ENCODE results near the gene ESPNL.
"Not testable (repeated sequence)": the region's sequence is repeated elsewhere in the genome, so short reads cannot be mapped to it uniquely, and the experiment has no call there.

The ESPNL gene

DNA sequence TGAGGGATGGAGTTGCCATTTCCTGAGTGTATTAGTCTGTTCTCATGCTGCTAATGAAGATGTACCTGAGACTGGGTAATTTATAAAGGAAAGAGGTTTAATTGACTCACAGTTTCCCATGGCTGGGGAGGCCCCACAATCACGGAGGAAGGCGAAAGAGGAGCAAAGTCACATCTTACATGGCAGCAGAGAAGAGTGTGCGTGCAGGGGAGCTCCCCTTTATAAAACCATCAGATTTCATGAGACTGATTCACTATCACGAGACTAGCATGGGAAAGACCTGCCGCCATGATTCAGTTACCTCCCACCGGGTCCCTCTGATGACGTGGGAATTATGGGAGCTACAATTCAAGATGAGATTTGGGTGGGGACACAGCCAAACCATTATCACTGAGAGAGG, 33.4 kb upstream of the ESPNL start:
- not testable (repeated sequence) for H3K4me2 ChIP-seq (ENCODE audit: low read length); H3K4me3 ChIP-seq (ENCODE audit: low read depth, low read length); H4K8ac ChIP-seq (ENCODE audit: low read depth, low read length); H2AFZ ChIP-seq (ENCODE audit: insufficient read depth, low read length, poor library complexity); H2BK120ac ChIP-seq (ENCODE audit: insufficient read depth, low read length, poor library complexity); H3K27me3 ChIP-seq (ENCODE audit: insufficient read depth, low read length); H2BK12ac ChIP-seq (ENCODE audit: low read length); H2BK5ac ChIP-seq (ENCODE audit: low read depth, low read length, poor library complexity); H4K91ac ChIP-seq (ENCODE audit: low read depth, low read length); H3K14ac ChIP-seq (ENCODE audit: low read length); H3K9me3 ChIP-seq (ENCODE audit: insufficient read depth, low read depth, low read length); DNase-seq; H4K12ac ChIP-seq (ENCODE audit: low read depth, low read length); H3K27ac ChIP-seq (ENCODE audit: low read depth, low read length); H3K4me1 ChIP-seq (ENCODE audit: control insufficient read depth in 1 of 2, insufficient read depth in 2 of 2, low read length in 2 of 2); H3K9ac ChIP-seq (ENCODE audit: low read length); H3K23ac ChIP-seq (ENCODE audit: low read length); H3K79me2 ChIP-seq (ENCODE audit: control insufficient read depth, insufficient read depth, low read length, poor library complexity); H3K79me1 ChIP-seq (ENCODE audit: low read length); H2AK5ac ChIP-seq (ENCODE audit: low read length); H3K4ac ChIP-seq (ENCODE audit: low read depth, low read length); H3K18ac ChIP-seq (ENCODE audit: low read length)
- H3K36me3 ChIP-seq (ENCODE audit: control insufficient read depth in 1 of 2, insufficient read depth in 2 of 2, low read length in 2 of 2): peaks cover 15 to 22% of the 10 kb centered on the region in 2 experiments
- WGBS (ENCODE audit: extremely low coverage, insufficient coverage, insufficient read length): no CpG with 5 or more reads among the region's 7 CpGs

DNA sequence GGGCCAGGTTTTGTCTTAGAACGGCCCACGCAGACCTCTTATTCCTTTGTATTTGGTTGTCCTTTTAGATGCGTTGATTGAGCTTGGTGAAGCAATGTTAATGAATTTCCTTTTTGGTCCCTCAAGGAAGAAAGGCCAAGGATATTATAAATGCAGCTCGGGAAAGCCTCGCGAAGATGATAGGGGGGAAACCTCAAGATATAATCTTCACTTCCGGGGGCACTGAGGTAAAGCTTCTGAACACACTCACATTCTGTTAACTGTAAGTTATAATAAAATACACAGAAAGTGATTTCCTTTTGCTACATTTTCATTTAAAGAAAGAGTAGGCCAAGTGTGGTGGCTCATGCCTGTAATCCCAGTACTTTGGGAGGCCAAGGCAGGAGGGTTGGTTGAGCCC, 32.2 kb upstream of the ESPNL start:
- Histone ChIP-seq H3K9me3 (ENCODE audit: insufficient read depth, low read depth, low read length) (peaks cover 3% of the 10 kb centered on the region), H2AFZ (ENCODE audit: insufficient read depth, low read length, poor library complexity) (no peak overlapping the region), H3K23ac (ENCODE audit: low read length) (no peak overlapping the region), H3K4me3 (ENCODE audit: low read depth, low read length) (no peak overlapping the region), H3K27me3 (ENCODE audit: insufficient read depth, low read length) (no peaks in the 10 kb centered on the region), H2BK12ac (ENCODE audit: low read length) (no peak overlapping the region), H3K4me1 (ENCODE audit: control insufficient read depth in 1 of 2, insufficient read depth in 2 of 2, low read length in 2 of 2) (no peaks in the 10 kb centered on the region), H2BK120ac (ENCODE audit: insufficient read depth, low read length, poor library complexity) (no peak overlapping the region), H2BK5ac (ENCODE audit: low read depth, low read length, poor library complexity) (no peak overlapping the region), H3K14ac (ENCODE audit: low read length) (no peak overlapping the region), H3K18ac (ENCODE audit: low read length) (no peak overlapping the region), H4K8ac (ENCODE audit: low read depth, low read length) (no peak overlapping the region), H4K12ac (ENCODE audit: low read depth, low read length) (no peak overlapping the region), H3K27ac (ENCODE audit: low read depth, low read length) (no peak overlapping the region), H3K79me2 (ENCODE audit: control insufficient read depth, insufficient read depth, low read length, poor library complexity) (no peaks in the 10 kb centered on the region), H3K79me1 (ENCODE audit: low read length) (no peaks in the 10 kb centered on the region), H3K9ac (ENCODE audit: low read length) (no peak overlapping the region), H3K36me3 (ENCODE audit: control insufficient read depth in 1 of 2, insufficient read depth in 2 of 2, low read length in 2 of 2) (peaks cover 15 to 22% of the 10 kb centered on the region in 2 experiments), H3K4me2 (ENCODE audit: low read length) (no peak overlapping the region), H2AK5ac (ENCODE audit: low read length) (no peak overlapping the region), H4K91ac (ENCODE audit: low read depth, low read length) (no peak overlapping the region), H3K4ac (ENCODE audit: low read depth, low read length) (no peak overlapping the region)
- WGBS (ENCODE audit: extremely low coverage, insufficient coverage, insufficient read length): no CpG with 5 or more reads among the region's 7 CpGs
- no peak for DNase-seq

GRCh38 chr2:238069021-238069709, 31.0 kb upstream of the ESPNL start:
- H4K12ac ChIP-seq (ENCODE audit: low read depth, low read length): no peak overlapping the region
- no peak overlapping the region for H2BK12ac ChIP-seq (ENCODE audit: low read length)
- H2BK120ac ChIP-seq (ENCODE audit: insufficient read depth, low read length, poor library complexity): no peak overlapping the region
- H3K4me3 ChIP-seq (ENCODE audit: low read depth, low read length): no peak overlapping the region
- H3K9me3 ChIP-seq (ENCODE audit: insufficient read depth, low read depth, low read length): peaks cover 3% of the 10 kb centered on the region
- no peaks in the 10 kb centered on the region for H3K27me3 ChIP-seq (ENCODE audit: insufficient read depth, low read length)
- no peak for DNase-seq
- H3K4me2 ChIP-seq (ENCODE audit: low read length): no peak overlapping the region
- no peak overlapping the region for H3K23ac ChIP-seq (ENCODE audit: low read length)
- H3K9ac ChIP-seq (ENCODE audit: low read length): no peak overlapping the region
- no peak overlapping the region for H4K91ac ChIP-seq (ENCODE audit: low read depth, low read length)
- H2BK5ac ChIP-seq (ENCODE audit: low read depth, low read length, poor library complexity): no peak overlapping the region
- H3K4ac ChIP-seq (ENCODE audit: low read depth, low read length): no peak overlapping the region
- H3K18ac ChIP-seq (ENCODE audit: low read length): no peak overlapping the region
- H3K27ac ChIP-seq (ENCODE audit: low read depth, low read length): no peak overlapping the region
- H3K79me1 ChIP-seq (ENCODE audit: low read length): no peaks in the 10 kb centered on the region
- no CpG with 5 or more reads among the region's 10 CpGs for WGBS (ENCODE audit: extremely low coverage, insufficient coverage, insufficient read length)
- H3K79me2 ChIP-seq (ENCODE audit: control insufficient read depth, insufficient read depth, low read length, poor library complexity): no peaks in the 10 kb centered on the region
- no peak overlapping the region for H4K8ac ChIP-seq (ENCODE audit: low read depth, low read length)
- no peaks in the 10 kb centered on the region for H3K4me1 ChIP-seq (ENCODE audit: control insufficient read depth in 1 of 2, insufficient read depth in 2 of 2, low read length in 2 of 2)
- H2AK5ac ChIP-seq (ENCODE audit: low read length): no peak overlapping the region
- peaks cover 15 to 25% of the 10 kb centered on the region in 2 experiments for H3K36me3 ChIP-seq (ENCODE audit: control insufficient read depth in 1 of 2, insufficient read depth in 2 of 2, low read length in 2 of 2)
- H2AFZ ChIP-seq (ENCODE audit: insufficient read depth, low read length, poor library complexity): no peak overlapping the region
- H3K14ac ChIP-seq (ENCODE audit: low read length): no peak overlapping the region

DNA sequence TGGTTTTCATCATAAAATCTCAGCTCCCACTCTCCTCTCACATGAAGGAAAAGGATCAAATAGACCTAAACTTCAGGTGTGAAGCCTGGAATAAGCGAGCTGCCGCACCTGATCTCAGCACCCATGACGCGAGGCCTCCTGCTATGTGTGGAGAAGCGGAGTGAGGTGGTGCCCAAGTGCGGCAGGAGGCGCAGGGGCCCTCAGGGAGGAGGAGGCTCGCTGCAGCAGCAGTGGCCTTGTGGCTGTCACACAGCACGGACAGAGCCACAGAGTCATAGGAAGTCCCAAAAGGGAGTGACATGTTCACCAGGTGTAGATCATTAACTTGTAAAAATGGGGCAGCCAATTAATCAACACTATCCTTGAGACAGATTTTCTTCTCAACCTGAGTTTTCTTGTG, 30.3 kb upstream of the ESPNL start:
- no peak overlapping the region for H2AK5ac ChIP-seq (ENCODE audit: low read length)
- H3K27me3 ChIP-seq (ENCODE audit: insufficient read depth, low read length): no peaks in the 10 kb centered on the region
- H2BK5ac ChIP-seq (ENCODE audit: low read depth, low read length, poor library complexity): no peak overlapping the region
- H2AFZ ChIP-seq (ENCODE audit: insufficient read depth, low read length, poor library complexity): no peak overlapping the region
- H3K9me3 ChIP-seq (ENCODE audit: insufficient read depth, low read depth, low read length): peaks cover 3% of the 10 kb centered on the region
- no peak overlapping the region for H3K14ac ChIP-seq (ENCODE audit: low read length)
- no peak overlapping the region for H3K4ac ChIP-seq (ENCODE audit: low read depth, low read length)
- DNase-seq: no peak
- H3K79me1 ChIP-seq (ENCODE audit: low read length): no peaks in the 10 kb centered on the region
- H3K23ac ChIP-seq (ENCODE audit: low read length): no peak overlapping the region
- H3K4me2 ChIP-seq (ENCODE audit: low read length): no peak overlapping the region
- H2BK120ac ChIP-seq (ENCODE audit: insufficient read depth, low read length, poor library complexity): no peak overlapping the region
- no peaks in the 10 kb centered on the region for H3K79me2 ChIP-seq (ENCODE audit: control insufficient read depth, insufficient read depth, low read length, poor library complexity)
- H3K9ac ChIP-seq (ENCODE audit: low read length): no peak overlapping the region
- no peak overlapping the region for H3K27ac ChIP-seq (ENCODE audit: low read depth, low read length)
- no peak overlapping the region for H2BK12ac ChIP-seq (ENCODE audit: low read length)
- H3K4me1 ChIP-seq (ENCODE audit: control insufficient read depth in 1 of 2, insufficient read depth in 2 of 2, low read length in 2 of 2): no peaks in the 10 kb centered on the region
- no peak overlapping the region for H3K4me3 ChIP-seq (ENCODE audit: low read depth, low read length)
- WGBS (ENCODE audit: extremely low coverage, insufficient coverage, insufficient read length): no CpG with 5 or more reads among the region's 9 CpGs
- no peak overlapping the region for H3K18ac ChIP-seq (ENCODE audit: low read length)
- no peak overlapping the region for H4K12ac ChIP-seq (ENCODE audit: low read depth, low read length)
- H4K8ac ChIP-seq (ENCODE audit: low read depth, low read length): no peak overlapping the region
- no peak overlapping the region for H4K91ac ChIP-seq (ENCODE audit: low read depth, low read length)
- H3K36me3 ChIP-seq (ENCODE audit: control insufficient read depth in 1 of 2, insufficient read depth in 2 of 2, low read length in 2 of 2): peaks cover 15 to 25% of the 10 kb centered on the region in 2 experiments

Measured in trophoblast cell (in vitro differentiated cells and primary cell).